IMR-90 (cell line): ENCODE measurements around the gene OPHN1. TPM values are rescaled to one million over a fixed set of nuclear protein-coding genes. Genes with fewer than 3 reads are reported as not detected.

ENCODE experiments used
- ATAC-seq: fragments of 200-7000 bp; cut with Tn5 transposase; 2 replicates; pipeline ENCODE4 v1.9.1; 2020; ENCODE audit warnings: low read depth, mild to moderate bottlenecking, moderate library complexity
- BruUV-seq: library from RNA; stranded (reverse); fragments of 400-500 nt; replicated peaks from 2 replicates; lab custom pipeline; 2021; lab: Mats Ljungman, UMichigan
- CTCF ChIA-PET: fragments of 300-600 bp; formaldehyde crosslinking; extraction: SDS; loops from one replicate; lab custom pipeline; 2021; ENCODE audit warnings: antibody characterized with exemption; lab: Yijun Ruan, JAX
- POLR2A ChIA-PET: fragments of 300-600 bp; sonication (Branson Sonifier 250); formaldehyde crosslinking; loops from one replicate; lab custom pipeline; 2022; ENCODE audit warnings: antibody characterized with exemption; ENCODE audit not compliant: unreplicated experiment; lab: Charles Lee
- DNase-seq: peaks from one replicate; pipeline ENCODE4 v3.0.0; 2013
- H2AFZ ChIP-seq: replicated peaks from 2 replicates; pipeline ENCODE3; 2013; ENCODE audit warnings: low read length, mild to moderate bottlenecking; ENCODE audit not compliant: poor library complexity
- H2AK5ac ChIP-seq: 2 replicates; pipeline ENCODE4 v1.6.1; 2013; ENCODE audit warnings: low read depth, low read length, inconsistent platforms
- H2AK9ac ChIP-seq: replicated peaks from 2 replicates; pipeline ENCODE3; 2013; ENCODE audit warnings: mild to moderate bottlenecking, low read depth, low read length, moderate library complexity; ENCODE audit not compliant: poor library complexity
- H2BK120ac ChIP-seq: 2 replicates; pipeline ENCODE4 v1.6.1; 2013; ENCODE audit warnings: low read depth, low read length, inconsistent platforms
- H2BK15ac ChIP-seq: 3 replicates; pipeline ENCODE4 v1.6.1; 2013; ENCODE audit warnings: low read depth, low read length, inconsistent platforms
- H2BK20ac ChIP-seq: 2 replicates; pipeline ENCODE4 v1.6.1; 2013; ENCODE audit warnings: low read depth, mild to moderate bottlenecking, inconsistent platforms, low read length, moderate library complexity
- H2BK5ac ChIP-seq: 2 replicates; pipeline ENCODE4 v1.6.1; 2013; ENCODE audit warnings: mild to moderate bottlenecking, low read depth, low read length, inconsistent platforms; ENCODE audit not compliant: poor library complexity, severe bottlenecking
- H3K14ac ChIP-seq: replicated peaks from 2 replicates; pipeline ENCODE4 v1.6.1; 2013; ENCODE audit warnings: low read depth, low read length, inconsistent platforms
- H3K18ac ChIP-seq: 2 replicates; pipeline ENCODE4 v1.6.1; 2013; ENCODE audit warnings: low read depth, low read length, control low read depth
- H3K23ac ChIP-seq: 2 replicates; pipeline ENCODE4 v1.6.1; 2013; ENCODE audit warnings: low read depth, low read length, inconsistent platforms
- H3K27ac ChIP-seq: 2 replicates; pipeline ENCODE4 v1.5.1; 2013; ENCODE audit warnings: mild to moderate bottlenecking, control low read depth, low read length; ENCODE audit not compliant: insufficient read depth
- H3K27me3 ChIP-seq: 2 replicates; pipeline ENCODE4 v1.6.1; 2013; ENCODE audit warnings: low read length; ENCODE audit not compliant: control insufficient read depth, insufficient read depth
- H3K36me3 ChIP-seq: 2 replicates; pipeline ENCODE4 v1.6.1; 2013; ENCODE audit warnings: low read length, mixed read lengths; ENCODE audit not compliant: control insufficient read depth, insufficient read depth
- H3K4ac ChIP-seq: 2 replicates; pipeline ENCODE4 v1.6.1; 2013; ENCODE audit warnings: low read depth, low read length, inconsistent platforms
- H3K4me1 ChIP-seq: 2 replicates; pipeline ENCODE4 v1.6.1; 2013; ENCODE audit warnings: low read length, mixed read lengths; ENCODE audit not compliant: control insufficient read depth, insufficient read depth
- H3K4me2 ChIP-seq: 2 replicates; pipeline ENCODE4 v1.6.1; 2013; ENCODE audit warnings: low read depth, mild to moderate bottlenecking, control low read depth, low read length, moderate library complexity
- H3K4me3 ChIP-seq: 2 replicates; pipeline ENCODE4 v1.5.1; 2013; ENCODE audit warnings: low read depth, mild to moderate bottlenecking, control low read depth, low read length, moderate library complexity; ENCODE audit not compliant: insufficient read depth
- H3K56ac ChIP-seq: 2 replicates; pipeline ENCODE4 v1.6.1; 2013; ENCODE audit warnings: low read length, inconsistent platforms; ENCODE audit not compliant: insufficient read depth; ENCODE audit errors: extremely low read depth
- H3K79me1 ChIP-seq, 2 experiments: 2 replicates each; pipeline ENCODE4 v1.6.1; 2013; ENCODE audit warnings: low read length in 2 of 2, inconsistent platforms in 1 of 2, low read depth in 1 of 2
- H3K9ac ChIP-seq: 2 replicates; pipeline ENCODE4 v1.6.1; 2013; ENCODE audit warnings: low read depth, low read length, control low read depth
- H3K9me1 ChIP-seq: 2 replicates; pipeline ENCODE4 v1.6.1; 2013; ENCODE audit warnings: low read length, inconsistent platforms; ENCODE audit not compliant: insufficient read depth
- H3K9me3 ChIP-seq: 2 replicates; pipeline ENCODE4 v1.6.1; 2013; ENCODE audit warnings: low read length; ENCODE audit not compliant: control insufficient read depth, insufficient read depth
- H4K20me1 ChIP-seq: 2 replicates; pipeline ENCODE4 v1.6.1; 2013; ENCODE audit warnings: low read length, inconsistent platforms; ENCODE audit not compliant: insufficient read depth
- H4K5ac ChIP-seq: 2 replicates; pipeline ENCODE4 v1.6.1; 2013; ENCODE audit warnings: mild to moderate bottlenecking, low read depth, low read length, control low read depth
- H4K8ac ChIP-seq, 2 experiments: 2 replicates each; pipeline ENCODE4 v1.6.1; 2013; ENCODE audit warnings: low read depth in 2 of 2, low read length in 2 of 2, control low read depth in 1 of 2, inconsistent platforms in 1 of 2
- H4K91ac ChIP-seq: 2 replicates; pipeline ENCODE4 v1.6.1; 2013; ENCODE audit warnings: low read depth, low read length, inconsistent platforms; ENCODE audit not compliant: insufficient read depth
- BHLHE40 ChIP-seq: fragments of 150-350 bp; IDR thresholded peaks from 2 replicates; pipeline ENCODE4 v1.6.1; 2016; ENCODE audit warnings: mild to moderate bottlenecking, low read depth, low read length
- CEBPB ChIP-seq: IDR thresholded peaks from 2 replicates; pipeline ENCODE4 v1.6.1; 2012; ENCODE audit warnings: low read depth, low read length, improper control_type of control experiment
- CHD1 ChIP-seq: IDR thresholded peaks from 2 replicates; pipeline ENCODE4 v1.6.1; 2012; ENCODE audit warnings: low read depth, low read length, improper control_type of control experiment
- ELK1 ChIP-seq: fragments of 150-350 bp; IDR thresholded peaks from 2 replicates; pipeline ENCODE4 v1.6.1; 2016; ENCODE audit warnings: low read depth, mild to moderate bottlenecking, low read length, moderate library complexity, borderline replicate concordance
- FOS ChIP-seq: fragments of 150-350 bp; IDR thresholded peaks from 2 replicates; pipeline ENCODE4 v1.6.1; 2016; ENCODE audit warnings: low read depth, low read length
- MAFK ChIP-seq: IDR thresholded peaks from 2 replicates; pipeline ENCODE4 v1.6.1; 2012; ENCODE audit warnings: low read depth, low read length, improper control_type of control experiment
- MAZ ChIP-seq: IDR thresholded peaks from 2 replicates; pipeline ENCODE4 v1.6.1; 2012; ENCODE audit warnings: low read depth, mild to moderate bottlenecking, low read length, improper control_type of control experiment, moderate library complexity, borderline replicate concordance
- MXI1 ChIP-seq: IDR thresholded peaks from 2 replicates; pipeline ENCODE4 v1.6.1; 2012; ENCODE audit warnings: low read depth, mild to moderate bottlenecking, low read length, moderate library complexity, borderline replicate concordance
- NFE2L2 ChIP-seq: fragments of 150-350 bp; IDR thresholded peaks from 2 replicates; pipeline ENCODE4 v1.6.1; 2016; ENCODE audit warnings: low read depth, mild to moderate bottlenecking, low read length
- POLR2A ChIP-seq: IDR thresholded peaks from 2 replicates; pipeline ENCODE4 v1.6.1; 2012; ENCODE audit warnings: mild to moderate bottlenecking, low read depth, low read length
- RAD21 ChIP-seq: IDR thresholded peaks from 2 replicates; pipeline ENCODE4 v1.6.1; 2012; ENCODE audit warnings: low read length, improper control_type of control experiment
- RCOR1 ChIP-seq: IDR thresholded peaks from 2 replicates; pipeline ENCODE4 v1.6.1; 2012; ENCODE audit warnings: mild to moderate bottlenecking, low read length, improper control_type of control experiment; ENCODE audit not compliant: insufficient replicate concordance
- RFX5 ChIP-seq: IDR thresholded peaks from 2 replicates; pipeline ENCODE4 v1.8.0; 2012; ENCODE audit warnings: low read depth, mild to moderate bottlenecking, low read length, moderate library complexity
- SMC3 ChIP-seq: fragments of 150-350 bp; IDR thresholded peaks from 2 replicates; pipeline ENCODE4 v1.6.1; 2016; ENCODE audit warnings: low read depth, mild to moderate bottlenecking, antibody characterized with exemption, low read length, moderate library complexity
- USF2 ChIP-seq: fragments of 150-350 bp; IDR thresholded peaks from 2 replicates; pipeline ENCODE4 v1.6.1; 2017; ENCODE audit warnings: mild to moderate bottlenecking, antibody characterized with exemption, low read length, low read depth
- dilution Hi-C: fragments of 300-500 bp; cut with HindIII; formaldehyde crosslinking; loops from one replicate; pipeline ENCODE4 v1.14.3; 2018; ENCODE audit warnings: low sequenced_read_pairs; ENCODE audit not compliant: unreplicated experiment
- in situ Hi-C: fragments of 300-500 bp; cut with MboI; formaldehyde crosslinking; loops from 3 replicates; pipeline ENCODE4 v1.14.3; 2019; ENCODE audit warnings: low sequenced_read_pairs, inconsistent platforms, mixed read lengths
- intact Hi-C: fragments of 100-400 bp; cut with micrococcal nuclease; formaldehyde crosslinking; loops from 2 replicates; pipeline ENCODE4 v1.10.0; 2022
- polyA plus RNA-seq, 3 experiments: library from polyadenylated mRNA; depleted of rRNA; stranded (reverse); fragments of >200 nt; gene quantifications; 2 replicates each; pipeline ENCODE4 v1.2.3, GENCODE V29; 2012; ENCODE audit warnings: low replicate concordance in 1 of 3
- total RNA-seq: library from RNA; depleted of rRNA; stranded (reverse); fragments of >200 nt; gene quantifications from 2 replicates; pipeline ENCODE4 v1.2.3, GENCODE V29; 2012
- TF ChIP-seq, protein P1 (sequence below): conservative IDR thresholded peaks from 2 replicates; pipeline ENCODE4 v1.5.1; 2012; ENCODE audit warnings: mild to moderate bottlenecking, low read depth, low read length, improper control_type of control experiment

OPHN1 gene
- total and polyA plus RNA-seq, 2 of the 4 experiments (the other 2 are of a cell fraction) = 4.0 to 13.1 TPM

- no peak overlapping the region for H2BK5ac ChIP-seq
- dilution Hi-C loops = no loop called here
These were observed 56.9 kb downstream of the OPHN1 start for GRCh38 chrX:68376373-68376772.

More at GRCh38 chrX:68376373-68376772, 56.9 kb downstream of the OPHN1 start:
- H3K4ac ChIP-seq = no peak overlapping the region
- H3K4me1 ChIP-seq = no peaks in the 10 kb centered on the region; the same call in 1 of the 2 replicates
- ATAC-seq (no peak), DNase-seq (no peak)
- H3K27ac ChIP-seq = no peak overlapping the region
- H2BK120ac ChIP-seq = no peak overlapping the region
- H3K14ac ChIP-seq = no peak overlapping the region
- H3K36me3 ChIP-seq = no peaks in the 10 kb centered on the region
- no peak overlapping the region for H2AK5ac ChIP-seq
- H3K23ac ChIP-seq = no peak overlapping the region
- H3K4me3 ChIP-seq = no peak overlapping the region
- H2AK9ac ChIP-seq = peak overlapping the region; percentile 50
- H4K91ac ChIP-seq = no peak overlapping the region
- intact Hi-C loops = no loop called here
- H4K20me1 ChIP-seq = no peaks in the 10 kb centered on the region
- no peak overlapping the region for H2AFZ ChIP-seq
- no peaks in the 10 kb centered on the region for H3K27me3 ChIP-seq
- in situ Hi-C loops = no loop called here
- ChIA-PET CTCF (no interaction called here), POLR2A (no interaction called here)
- no peak overlapping the region for H3K56ac ChIP-seq
- H2BK20ac ChIP-seq = no peak overlapping the region
- no peak overlapping the region for H3K4me2 ChIP-seq
- peaks cover 3% of the 10 kb centered on the region; the same call in 1 of the 2 replicates for H3K9me1 ChIP-seq
- TF ChIP-seq RCOR1 (no peak), CHD1 (no peak), CEBPB (no peak), MAZ (no peak), FOS (no peak), ELK1 (no peak), RFX5 (no peak), MXI1 (no peak), POLR2A (no peak), SMC3 (no peak), NFE2L2 (no peak), RAD21 (no peak), MAFK (no peak), BHLHE40 (no peak), USF2 (no peak)
- TF ChIP-seq, protein P1, sequence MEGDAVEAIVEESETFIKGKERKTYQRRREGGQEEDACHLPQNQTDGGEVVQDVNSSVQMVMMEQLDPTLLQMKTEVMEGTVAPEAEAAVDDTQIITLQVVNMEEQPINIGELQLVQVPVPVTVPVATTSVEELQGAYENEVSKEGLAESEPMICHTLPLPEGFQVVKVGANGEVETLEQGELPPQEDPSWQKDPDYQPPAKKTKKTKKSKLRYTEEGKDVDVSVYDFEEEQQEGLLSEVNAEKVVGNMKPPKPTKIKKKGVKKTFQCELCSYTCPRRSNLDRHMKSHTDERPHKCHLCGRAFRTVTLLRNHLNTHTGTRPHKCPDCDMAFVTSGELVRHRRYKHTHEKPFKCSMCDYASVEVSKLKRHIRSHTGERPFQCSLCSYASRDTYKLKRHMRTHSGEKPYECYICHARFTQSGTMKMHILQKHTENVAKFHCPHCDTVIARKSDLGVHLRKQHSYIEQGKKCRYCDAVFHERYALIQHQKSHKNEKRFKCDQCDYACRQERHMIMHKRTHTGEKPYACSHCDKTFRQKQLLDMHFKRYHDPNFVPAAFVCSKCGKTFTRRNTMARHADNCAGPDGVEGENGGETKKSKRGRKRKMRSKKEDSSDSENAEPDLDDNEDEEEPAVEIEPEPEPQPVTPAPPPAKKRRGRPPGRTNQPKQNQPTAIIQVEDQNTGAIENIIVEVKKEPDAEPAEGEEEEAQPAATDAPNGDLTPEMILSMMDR = no peak
- H4K5ac ChIP-seq = no peak overlapping the region
- H3K79me1 ChIP-seq = no peaks in the 10 kb centered on the region
- no peaks in the 10 kb centered on the region for H3K9me3 ChIP-seq
- H2BK15ac ChIP-seq = no peak overlapping the region
- no peak overlapping the region for H3K18ac ChIP-seq
- H4K8ac ChIP-seq = no peak overlapping the region
- BruUV-seq = no TSS peak
- no peak overlapping the region for H3K9ac ChIP-seq
